C4-2B (cell line): ENCODE data around the gene DNAH3.
"Not testable (repeated sequence)": the region's sequence is repeated elsewhere in the genome, so short reads cannot be mapped to it uniquely, and the experiment has no call there.

ENCODE experiments used
- H3K27ac ChIP-seq: fragments of 450-650 bp; 2 replicates; pipeline ENCODE4 v1.5.1; 2017
- ZFX ChIP-seq: fragments of 450-650 bp; IDR thresholded peaks from 2 replicates; pipeline ENCODE4 v1.6.1; 2017
- TF ChIP-seq, protein P1 (sequence below): fragments of 450-650 bp; conservative IDR thresholded peaks from 2 replicates; pipeline ENCODE4 v1.5.1; 2017; ENCODE audit warnings: mild to moderate bottlenecking

DNAH3 gene

DNA sequence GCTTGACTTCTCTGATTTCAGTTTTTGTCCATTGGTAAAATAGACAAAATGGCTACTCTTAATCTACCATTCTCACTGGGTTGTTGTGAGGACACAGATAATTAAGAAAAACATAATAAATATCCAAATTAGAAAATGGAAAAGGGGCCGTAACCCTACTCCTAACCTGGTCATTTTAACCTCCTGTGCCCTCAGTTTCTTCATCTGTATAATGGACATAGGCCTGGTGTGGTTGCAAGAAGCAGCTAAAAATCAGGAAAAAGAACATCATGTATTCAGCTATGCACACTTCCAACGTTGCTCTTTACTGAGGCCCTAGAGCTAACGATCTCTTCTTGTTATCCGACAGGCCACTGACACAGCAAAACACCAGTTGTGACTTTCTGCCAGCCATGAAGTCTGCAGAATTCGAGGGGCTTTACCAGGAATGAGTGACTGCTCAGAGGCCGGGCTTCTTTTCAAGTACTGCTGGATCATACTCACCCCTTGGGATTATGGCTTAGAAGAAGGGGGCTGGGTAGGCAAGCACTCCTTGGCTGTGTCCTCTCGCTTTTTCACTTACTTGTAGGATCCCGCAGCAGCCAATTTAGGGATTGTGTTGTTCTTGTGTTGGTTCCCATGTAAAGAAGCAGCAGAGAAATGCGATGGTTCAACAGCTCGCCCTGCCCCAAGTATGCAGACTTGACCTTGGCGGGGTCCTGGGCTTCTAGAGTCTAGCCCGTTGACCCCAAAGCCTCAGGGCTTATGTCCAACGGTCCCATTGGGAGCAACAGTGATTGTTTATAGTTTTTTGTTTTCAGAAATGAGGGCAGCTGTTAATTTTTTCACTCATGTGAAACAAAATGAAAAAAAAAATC is 28.7 kb upstream of the DNAH3 start:
- no peak overlapping the region for H3K27ac ChIP-seq
- TF ChIP-seq, protein P1, sequence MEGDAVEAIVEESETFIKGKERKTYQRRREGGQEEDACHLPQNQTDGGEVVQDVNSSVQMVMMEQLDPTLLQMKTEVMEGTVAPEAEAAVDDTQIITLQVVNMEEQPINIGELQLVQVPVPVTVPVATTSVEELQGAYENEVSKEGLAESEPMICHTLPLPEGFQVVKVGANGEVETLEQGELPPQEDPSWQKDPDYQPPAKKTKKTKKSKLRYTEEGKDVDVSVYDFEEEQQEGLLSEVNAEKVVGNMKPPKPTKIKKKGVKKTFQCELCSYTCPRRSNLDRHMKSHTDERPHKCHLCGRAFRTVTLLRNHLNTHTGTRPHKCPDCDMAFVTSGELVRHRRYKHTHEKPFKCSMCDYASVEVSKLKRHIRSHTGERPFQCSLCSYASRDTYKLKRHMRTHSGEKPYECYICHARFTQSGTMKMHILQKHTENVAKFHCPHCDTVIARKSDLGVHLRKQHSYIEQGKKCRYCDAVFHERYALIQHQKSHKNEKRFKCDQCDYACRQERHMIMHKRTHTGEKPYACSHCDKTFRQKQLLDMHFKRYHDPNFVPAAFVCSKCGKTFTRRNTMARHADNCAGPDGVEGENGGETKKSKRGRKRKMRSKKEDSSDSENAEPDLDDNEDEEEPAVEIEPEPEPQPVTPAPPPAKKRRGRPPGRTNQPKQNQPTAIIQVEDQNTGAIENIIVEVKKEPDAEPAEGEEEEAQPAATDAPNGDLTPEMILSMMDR, result no peak
- TF ChIP-seq ZFX, result no peak

DNA sequence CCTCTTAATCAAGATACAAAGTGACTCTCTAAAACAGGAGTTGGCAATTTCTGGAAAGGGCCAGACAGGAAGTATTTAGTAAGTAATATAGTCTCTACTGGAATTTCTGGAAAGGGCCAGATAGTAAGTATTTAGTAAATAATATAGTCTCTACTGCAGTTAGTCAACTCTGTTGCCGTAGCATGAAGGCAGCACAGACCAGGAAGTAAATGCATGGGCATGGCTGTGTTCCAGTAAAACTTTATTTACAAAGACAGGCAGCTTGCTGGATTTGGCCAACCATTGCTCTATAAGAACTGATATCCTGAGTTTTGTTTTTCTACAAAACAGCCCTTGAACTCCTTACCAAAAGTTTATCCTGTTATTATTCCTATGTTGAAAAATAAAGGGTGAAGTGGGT is 24.8 kb upstream of the DNAH3 start:
- TF ChIP-seq, protein P1, result no peak
- no peak for TF ChIP-seq ZFX
- peak overlapping the region; percentile 31; the same call in 1 of the 2 replicates for H3K27ac ChIP-seq

DNA sequence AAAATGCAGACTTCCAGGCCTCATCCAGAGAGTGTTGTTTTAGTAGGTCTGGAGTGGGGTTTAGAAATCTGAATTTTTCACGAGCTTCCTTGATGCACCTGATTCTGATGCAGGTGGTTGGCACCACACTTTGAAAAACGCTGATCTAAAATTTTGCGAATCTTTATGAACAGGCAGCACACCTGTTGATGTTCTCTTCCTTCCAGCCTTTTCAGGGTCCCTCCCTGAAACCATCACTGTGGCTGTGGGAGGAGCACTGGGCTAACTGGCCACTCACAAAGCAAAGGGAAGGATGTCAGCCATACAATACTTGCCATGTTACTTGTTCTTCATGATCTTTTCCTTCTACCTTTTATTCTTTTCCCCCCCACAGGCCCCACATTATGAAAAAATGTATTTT is 22.0 kb upstream of the DNAH3 start:
- H3K27ac ChIP-seq, result no peak overlapping the region
- TF ChIP-seq, protein P1, result no peak
- TF ChIP-seq ZFX, result no peak

DNA sequence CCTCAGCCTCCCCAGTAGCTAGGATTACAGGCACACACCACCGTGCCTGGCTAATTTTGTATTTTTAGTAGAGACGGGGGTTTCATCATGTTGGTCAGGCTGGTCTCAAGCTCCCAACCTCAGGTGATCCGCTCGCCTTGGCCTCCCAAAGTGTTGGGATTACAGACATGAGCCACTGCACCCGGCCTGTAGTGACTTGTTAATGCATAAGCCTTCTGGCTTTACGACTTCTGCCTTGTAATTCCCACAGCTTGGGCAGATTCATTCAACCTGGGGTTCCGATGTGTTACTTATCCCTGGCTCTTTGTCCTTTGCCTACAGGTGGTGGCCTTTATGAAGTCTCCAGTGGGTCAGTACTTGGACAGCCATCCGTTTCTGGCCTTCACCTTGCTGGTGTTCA is 19.5 kb upstream of the DNAH3 start:
- not testable (repeated sequence) for H3K27ac ChIP-seq

DNA sequence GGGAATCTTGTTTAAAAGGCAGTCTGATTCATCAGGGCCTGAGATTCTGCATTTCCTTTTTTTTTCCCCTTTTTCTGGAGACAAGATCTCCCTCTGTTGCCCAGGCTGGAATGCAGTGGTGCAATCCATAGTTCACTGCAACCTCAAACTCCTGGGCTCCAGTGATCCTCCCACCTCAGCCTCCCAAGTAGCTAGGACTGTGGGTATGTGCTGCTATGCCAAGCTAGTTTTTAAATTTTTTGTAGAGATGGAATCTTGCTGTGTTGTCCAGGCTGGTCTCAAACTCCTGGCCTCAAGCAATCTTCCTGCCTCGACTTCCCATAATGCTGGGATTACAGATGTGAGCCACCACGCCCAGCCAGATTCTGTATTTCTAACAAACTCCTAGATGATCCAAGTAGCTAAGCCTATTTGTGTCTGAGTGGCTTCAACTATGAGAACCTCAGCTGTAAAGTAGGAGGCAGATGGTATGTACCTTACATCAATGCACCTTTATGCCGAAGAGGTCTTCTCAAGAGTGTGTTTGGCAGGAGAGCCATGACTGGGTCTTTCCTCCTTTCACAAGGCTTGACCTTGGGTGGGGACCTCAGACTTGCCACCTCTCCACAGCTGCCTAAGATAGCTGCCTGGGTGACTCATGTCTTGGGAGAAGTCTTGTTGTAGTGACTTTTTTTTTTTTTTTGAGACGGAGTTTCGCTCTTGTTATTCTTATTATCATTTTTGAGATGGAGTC is 18.8 kb upstream of the DNAH3 start:
- TF ChIP-seq, protein P1, result no peak
- TF ChIP-seq ZFX, result no peak

DNA sequence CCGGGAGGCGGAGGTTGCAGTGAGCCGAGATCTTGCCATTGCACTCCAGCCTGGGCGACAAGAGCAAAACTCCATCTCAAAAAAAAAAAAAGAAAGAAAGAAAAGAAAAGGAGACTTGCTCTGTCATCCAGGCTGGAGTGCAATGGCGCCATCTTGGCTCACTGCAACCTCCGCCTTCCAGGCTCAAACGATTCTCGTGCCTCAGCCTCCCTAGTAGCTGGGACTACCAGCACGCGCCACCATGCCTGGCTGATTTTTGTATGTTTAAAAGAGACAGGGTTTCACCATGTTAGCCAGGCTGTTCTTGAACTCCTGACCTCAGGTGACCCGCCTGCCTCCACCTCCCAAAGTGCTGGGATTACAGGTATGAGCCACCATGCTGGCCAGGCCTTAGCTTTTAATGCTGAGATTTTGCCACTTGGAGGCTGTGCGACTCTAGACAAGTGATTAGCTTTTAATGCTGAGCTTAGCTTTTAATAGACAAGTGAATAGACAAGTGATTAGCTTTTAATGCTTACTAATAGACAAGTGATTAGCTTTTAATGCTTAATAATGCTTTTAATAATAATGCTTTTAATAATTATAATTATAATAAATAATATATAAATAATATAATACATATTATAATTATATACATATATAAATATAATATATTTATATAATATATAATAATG is 17.4 kb upstream of the DNAH3 start:
- TF ChIP-seq, protein P1, result no peak
- no peak for TF ChIP-seq ZFX
- H3K27ac ChIP-seq, result no peak overlapping the region

More for the DNA sequence above, 18.8 kb upstream of the DNAH3 start:
- no peak overlapping the region for H3K27ac ChIP-seq

DNA sequence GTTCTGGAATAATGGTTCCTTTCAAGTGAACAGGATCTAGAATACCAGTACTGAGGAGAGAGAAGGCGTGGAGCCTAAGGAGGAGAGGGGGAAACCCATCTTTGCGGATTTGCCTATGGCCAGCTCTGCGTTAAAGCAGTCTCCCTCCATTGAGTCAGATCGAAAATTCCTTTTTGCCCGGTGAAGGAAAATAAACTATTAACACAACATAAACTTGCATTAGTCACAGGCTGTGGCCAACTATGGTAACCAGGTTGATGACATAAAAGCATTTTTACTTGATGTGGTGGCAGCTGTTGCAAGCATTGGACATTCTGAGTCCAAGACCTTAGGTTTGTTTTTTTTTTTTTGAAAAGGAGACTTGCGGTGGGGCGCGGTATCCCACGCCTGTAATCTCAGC is 16.7 kb upstream of the DNAH3 start:
- TF ChIP-seq ZFX, result no peak
- TF ChIP-seq, protein P1, result no peak
- no peak overlapping the region for H3K27ac ChIP-seq
